Rectal smooth muscle tissue (tissue), 1 donor: Measurements from ENCODE around the gene CEP128.

Source experiments
- H3K27ac ChIP-seq: one replicate; pipeline ENCODE4 v1.7.0; 2013; ENCODE audit warnings: low read depth, low read length, inconsistent platforms
- H3K27me3 ChIP-seq: one replicate; pipeline ENCODE4 v1.7.0; 2013; ENCODE audit warnings: low read length; ENCODE audit not compliant: control insufficient read depth, insufficient read depth
- H3K36me3 ChIP-seq: one replicate; pipeline ENCODE4 v1.7.0; 2013; ENCODE audit warnings: low read length; ENCODE audit not compliant: control insufficient read depth, insufficient read depth
- H3K4me1 ChIP-seq: one replicate; pipeline ENCODE4 v1.7.0; 2013; ENCODE audit warnings: low read length; ENCODE audit not compliant: control insufficient read depth, insufficient read depth
- H3K4me3 ChIP-seq: one replicate; pipeline ENCODE4 v1.7.0; 2013; ENCODE audit warnings: low read length
- H3K9ac ChIP-seq: one replicate; pipeline ENCODE4 v1.7.0; 2013; ENCODE audit warnings: low read length

CEP128 gene

DNA sequence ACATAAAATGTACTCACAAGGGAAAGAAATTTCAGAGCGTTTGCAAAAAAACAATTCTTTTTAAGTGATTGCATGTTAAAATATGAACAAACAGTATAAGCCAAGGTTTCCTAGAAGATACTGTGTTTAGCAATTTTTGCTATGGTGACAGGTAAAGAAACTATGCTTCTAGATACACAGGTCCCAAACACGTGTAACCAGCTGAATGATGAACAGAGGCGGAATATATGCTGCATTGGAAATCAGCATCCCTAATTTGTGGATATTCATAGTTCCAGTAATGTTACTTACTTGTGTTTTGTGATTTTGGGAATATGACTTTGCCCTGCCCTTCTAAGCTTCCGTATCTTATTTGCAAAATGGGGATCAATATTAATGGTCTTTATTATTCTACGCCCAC lies 403.9 kb downstream of the CEP128 start:
- H3K4me1 ChIP-seq: no peaks in the 10 kb centered on the region
- H3K9ac ChIP-seq: no peak overlapping the region

DNA sequence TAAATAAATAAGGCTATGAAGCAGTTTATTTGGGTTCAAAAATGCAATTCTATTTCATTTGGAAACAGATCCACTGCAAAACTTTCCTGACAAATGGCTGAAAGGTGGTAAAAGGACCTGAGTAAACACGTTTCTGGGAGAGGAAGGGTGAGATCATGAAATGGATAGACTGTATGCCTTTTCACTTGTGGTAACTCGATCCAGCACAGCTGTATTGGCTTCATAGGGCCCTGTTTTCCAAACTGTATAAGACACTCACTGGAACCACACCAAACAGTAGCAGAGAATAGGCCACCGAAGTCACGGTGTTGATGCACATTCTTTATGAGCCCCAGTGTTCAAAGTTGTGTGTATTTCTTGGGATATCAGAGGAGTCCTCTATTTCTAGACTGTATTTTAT lies 405.1 kb downstream of the CEP128 start:
- Histone ChIP-seq H3K9ac (no peak overlapping the region), H3K4me3 (no peak overlapping the region), H3K4me1 (no peaks in the 10 kb centered on the region), H3K36me3 (no peaks in the 10 kb centered on the region), H3K27ac (no peak overlapping the region), H3K27me3 (no peaks in the 10 kb centered on the region)

More for the DNA sequence above, 403.9 kb downstream of the CEP128 start:
- Histone ChIP-seq H3K27me3 (no peaks in the 10 kb centered on the region), H3K36me3 (no peaks in the 10 kb centered on the region), H3K4me3 (no peak overlapping the region), H3K27ac (no peak overlapping the region)

- Histone ChIP-seq H3K9ac (no peak overlapping the region), H3K4me3 (no peak overlapping the region), H3K4me1 (no peaks in the 10 kb centered on the region), H3K27me3 (no peaks in the 10 kb centered on the region), H3K27ac (no peak overlapping the region), H3K36me3 (no peaks in the 10 kb centered on the region)
Observed at GRCh38 chr14:80535171-80535570, 406.4 kb downstream of the CEP128 start.

DNA sequence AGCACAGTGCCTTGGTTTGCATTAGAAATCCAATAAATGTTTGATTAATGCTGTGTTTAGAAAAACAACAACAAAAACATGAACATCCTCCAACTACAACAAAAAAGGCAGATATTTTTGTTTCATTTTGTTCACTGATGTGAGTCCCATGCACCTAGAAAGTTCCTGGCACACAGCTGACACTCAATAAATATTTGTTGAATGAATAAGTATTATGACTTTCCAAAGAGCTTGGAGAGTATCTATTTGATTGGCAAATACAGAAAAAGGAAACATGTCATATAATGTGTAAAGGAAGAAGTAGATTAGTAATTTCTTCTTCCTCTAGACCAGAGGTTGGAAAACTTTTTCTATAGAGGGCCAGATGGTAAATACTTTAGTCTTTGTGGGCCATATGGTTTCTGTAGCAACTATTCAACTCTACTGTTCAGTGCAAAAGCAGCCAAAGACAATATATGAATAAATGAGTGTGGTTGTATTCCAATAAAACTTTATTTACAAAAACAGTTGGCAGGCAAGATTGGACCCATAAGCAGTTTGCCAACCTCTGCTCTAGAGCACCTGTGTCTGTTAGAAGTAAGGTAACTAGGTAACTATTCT lies 417.9 kb downstream of the CEP128 start:
- no peaks in the 10 kb centered on the region for H3K4me1 ChIP-seq
- no peak overlapping the region for H3K4me3 ChIP-seq
- no peaks in the 10 kb centered on the region for H3K36me3 ChIP-seq
- no peak overlapping the region for H3K9ac ChIP-seq
- no peaks in the 10 kb centered on the region for H3K27me3 ChIP-seq
- no peak overlapping the region for H3K27ac ChIP-seq

DNA sequence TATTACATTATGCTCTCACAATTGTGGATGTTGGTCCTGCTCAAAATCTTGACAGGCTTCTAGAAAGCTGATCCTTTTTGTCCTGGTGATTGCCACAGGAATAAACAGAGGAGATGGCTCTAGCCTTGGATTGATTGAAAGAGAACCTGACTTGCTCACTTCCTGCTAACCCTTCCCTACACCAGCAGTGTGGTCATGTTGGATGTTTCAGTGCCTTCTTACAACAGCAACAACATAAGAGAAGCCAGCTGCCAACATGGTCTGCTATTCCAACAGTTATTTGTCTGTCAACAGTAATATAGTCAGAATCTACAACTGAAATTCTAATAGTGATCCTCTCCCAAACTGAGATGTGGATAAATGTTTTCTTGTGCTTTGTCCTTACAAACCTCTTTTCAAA lies 418.6 kb downstream of the CEP128 start:
- Histone ChIP-seq H3K9ac (no peak overlapping the region), H3K36me3 (no peaks in the 10 kb centered on the region), H3K4me3 (no peak overlapping the region), H3K27ac (no peak overlapping the region), H3K27me3 (no peaks in the 10 kb centered on the region), H3K4me1 (no peaks in the 10 kb centered on the region)

DNA sequence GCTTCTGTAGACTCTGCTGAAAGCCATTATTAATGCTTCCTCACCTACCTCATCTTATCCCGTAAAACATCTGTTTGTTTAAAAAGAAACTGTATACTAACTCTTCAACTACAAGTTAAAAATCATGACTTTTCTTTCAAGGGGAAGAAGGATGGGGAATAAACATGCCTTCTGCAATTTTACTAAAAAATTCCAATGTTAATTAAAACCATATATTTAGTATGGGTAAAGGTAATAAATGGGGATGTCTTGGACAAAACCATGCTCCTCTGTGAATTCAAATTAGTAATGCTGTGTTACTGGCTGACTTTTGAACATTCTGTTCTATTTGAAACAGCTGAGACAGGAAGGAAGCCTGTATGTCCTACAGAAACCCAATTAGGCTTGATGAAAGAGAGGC lies 419.1 kb downstream of the CEP128 start:
- H3K4me3 ChIP-seq: no peak overlapping the region
- no peak overlapping the region for H3K9ac ChIP-seq
- H3K27ac ChIP-seq: no peak overlapping the region
- H3K27me3 ChIP-seq: no peaks in the 10 kb centered on the region
- no peaks in the 10 kb centered on the region for H3K4me1 ChIP-seq
- H3K36me3 ChIP-seq: no peaks in the 10 kb centered on the region

- H3K4me3 ChIP-seq: no peak overlapping the region
- no peaks in the 10 kb centered on the region for H3K36me3 ChIP-seq
- no peaks in the 10 kb centered on the region for H3K27me3 ChIP-seq
- no peaks in the 10 kb centered on the region for H3K4me1 ChIP-seq
- H3K9ac ChIP-seq: no peak overlapping the region
- no peak overlapping the region for H3K27ac ChIP-seq
Observed at GRCh38 chr14:80521456-80521855, 420.1 kb downstream of the CEP128 start.

DNA sequence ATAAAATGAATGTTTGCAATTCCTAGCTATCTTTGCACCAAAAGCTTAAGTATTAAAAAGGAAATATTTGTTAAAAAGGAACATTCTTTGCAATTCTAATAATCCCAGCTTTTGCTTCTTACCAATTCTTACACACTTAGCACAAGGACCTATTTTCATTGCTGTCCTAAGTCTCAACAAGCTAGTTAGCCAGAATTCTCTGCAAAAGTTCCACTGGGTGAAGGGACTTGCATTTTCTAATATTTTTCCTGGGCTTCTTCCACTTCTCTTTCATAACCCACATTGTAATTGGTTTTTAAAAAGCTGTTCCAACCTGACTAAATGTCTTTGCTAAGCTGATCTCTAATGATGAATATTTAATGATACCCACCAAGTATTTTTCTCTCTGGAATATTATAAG lies 422.5 kb downstream of the CEP128 start:
- Histone ChIP-seq H3K4me3 (no peak overlapping the region), H3K4me1 (no peaks in the 10 kb centered on the region), H3K36me3 (no peaks in the 10 kb centered on the region), H3K27ac (no peak overlapping the region), H3K9ac (no peak overlapping the region), H3K27me3 (no peaks in the 10 kb centered on the region)

DNA sequence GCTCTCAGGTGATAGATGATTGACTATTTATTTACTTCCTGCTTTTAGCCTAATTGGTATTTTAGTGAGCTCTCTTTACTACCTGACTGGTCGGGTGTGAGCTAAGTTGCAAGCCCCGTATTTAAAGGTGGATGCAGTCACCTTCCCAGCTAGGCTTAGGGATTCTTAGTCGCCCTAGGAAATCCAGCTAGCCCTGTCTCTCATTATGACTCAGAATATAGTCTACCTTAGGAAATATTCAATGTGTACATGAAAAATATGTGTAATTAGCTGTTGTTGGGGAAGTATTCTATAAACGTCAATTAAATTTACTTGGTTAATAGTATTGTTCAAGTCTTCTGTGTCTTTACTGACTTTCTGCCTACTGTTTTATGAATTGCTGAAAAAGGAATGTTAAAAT lies 423.4 kb downstream of the CEP128 start:
- no peak overlapping the region for H3K27ac ChIP-seq
- H3K9ac ChIP-seq: no peak overlapping the region
- no peaks in the 10 kb centered on the region for H3K27me3 ChIP-seq
- H3K36me3 ChIP-seq: no peaks in the 10 kb centered on the region
- H3K4me1 ChIP-seq: no peaks in the 10 kb centered on the region
- no peak overlapping the region for H3K4me3 ChIP-seq

DNA sequence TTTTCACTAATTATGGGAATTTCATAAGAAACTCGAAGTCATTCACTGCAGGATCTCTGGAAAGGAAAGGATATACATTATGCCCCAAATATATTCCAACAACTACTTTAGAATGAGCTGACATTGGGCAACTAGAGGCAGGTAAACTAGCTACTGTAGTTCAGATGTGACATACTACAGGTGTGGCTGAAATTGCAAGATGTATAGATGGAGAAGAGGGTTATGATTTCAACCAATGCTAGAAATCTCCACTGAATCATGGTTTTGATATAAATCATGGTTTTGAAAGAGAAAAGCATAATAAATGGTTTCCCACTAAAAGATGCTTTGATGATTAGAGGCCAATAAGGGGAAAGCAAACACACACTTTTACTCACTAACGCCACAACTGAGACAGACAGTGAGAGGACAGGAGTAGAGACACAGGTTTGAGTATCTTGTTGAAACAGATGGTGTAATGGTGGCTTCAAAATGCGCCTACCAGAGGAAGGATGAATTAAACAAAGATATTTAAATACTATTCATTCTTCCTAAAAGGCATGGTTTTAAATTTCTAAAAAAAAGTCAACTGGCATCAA lies 434.2 kb downstream of the CEP128 start:
- Histone ChIP-seq H3K36me3 (no peaks in the 10 kb centered on the region), H3K4me1 (no peaks in the 10 kb centered on the region), H3K27ac (no peak overlapping the region), H3K9ac (no peak overlapping the region), H3K4me3 (no peak overlapping the region), H3K27me3 (no peaks in the 10 kb centered on the region)

DNA sequence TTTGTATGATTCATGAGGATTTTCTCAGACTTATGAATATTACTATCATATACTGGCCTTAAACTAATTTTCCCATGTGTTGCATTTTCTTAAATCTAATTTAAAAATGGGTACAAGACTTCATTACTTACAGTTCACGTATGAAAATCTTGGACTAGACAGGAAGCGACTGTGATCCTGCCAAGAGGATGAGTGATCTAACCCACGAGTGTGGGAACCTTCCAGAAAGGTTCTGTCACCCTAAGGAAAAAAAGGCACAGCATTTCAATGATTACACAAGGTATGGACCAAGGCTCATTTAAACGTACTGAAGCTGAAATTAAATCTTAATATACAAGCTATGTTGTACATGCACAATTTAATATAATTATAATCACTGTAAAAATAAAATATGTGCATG lies 436.8 kb downstream of the CEP128 start:
- H3K36me3 ChIP-seq: no peaks in the 10 kb centered on the region
- H3K9ac ChIP-seq: no peak overlapping the region
- H3K4me1 ChIP-seq: no peaks in the 10 kb centered on the region
- H3K27ac ChIP-seq: no peak overlapping the region
- H3K27me3 ChIP-seq: no peaks in the 10 kb centered on the region
- H3K4me3 ChIP-seq: no peak overlapping the region

GRCh38 chr14:80498533-80498932 lies 443.0 kb downstream of the CEP128 start:
- Histone ChIP-seq H3K27ac (no peak overlapping the region), H3K4me1 (no peaks in the 10 kb centered on the region), H3K4me3 (no peak overlapping the region), H3K27me3 (no peaks in the 10 kb centered on the region), H3K36me3 (no peaks in the 10 kb centered on the region), H3K9ac (no peak overlapping the region)

DNA sequence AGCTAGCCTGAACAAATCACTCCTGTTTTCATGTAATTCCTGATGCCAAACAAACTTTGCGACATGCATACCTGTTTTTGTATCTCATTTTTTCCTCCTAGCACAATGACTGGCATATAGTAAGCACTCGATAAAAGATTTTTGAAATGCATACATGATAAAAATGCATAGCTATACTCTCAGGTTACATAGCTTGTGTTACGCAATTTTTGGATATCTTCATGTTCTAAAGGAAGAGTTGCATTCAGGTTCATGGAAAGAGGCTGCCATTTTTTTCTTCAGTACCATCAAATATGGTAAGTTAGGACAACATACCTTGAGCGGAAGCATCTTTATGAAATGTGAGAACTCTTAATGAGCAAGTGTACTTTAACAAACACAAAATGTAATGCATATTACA lies 445.4 kb downstream of the CEP128 start:
- Histone ChIP-seq H3K4me3 (no peak overlapping the region), H3K36me3 (no peaks in the 10 kb centered on the region), H3K27ac (no peak overlapping the region), H3K4me1 (no peaks in the 10 kb centered on the region), H3K27me3 (no peaks in the 10 kb centered on the region), H3K9ac (no peak overlapping the region)
